GM18526 (cell line): ENCODE results near the gene TMEM238.

ENCODE experiments used
- POLR2A ChIP-seq: IDR thresholded peaks from 3 replicates; pipeline ENCODE4 v1.6.1; 2011; ENCODE audit not compliant: insufficient read length; ENCODE audit errors: extremely low read depth

The TMEM238 gene

GRCh38 chr19:55406091-55406825 is 22.2 kb upstream of the TMEM238 start:
- no peak for TF ChIP-seq POLR2A

- TF ChIP-seq POLR2A, result no peak
Observed at GRCh38 chr19:55405638-55406037, 21.5 kb upstream of the TMEM238 start.

GRCh38 chr19:55402509-55402908 is 18.4 kb upstream of the TMEM238 start:
- TF ChIP-seq POLR2A, result no peak

GRCh38 chr19:55400281-55401087 is 16.4 kb upstream of the TMEM238 start:
- TF ChIP-seq POLR2A, result no peak

- TF ChIP-seq POLR2A, result no peak
Observed at GRCh38 chr19:55398200-55398925, 14.3 kb upstream of the TMEM238 start.

- TF ChIP-seq POLR2A, result no peak
Observed at GRCh38 chr19:55392820-55393761, 9.0 kb upstream of the TMEM238 start.

GRCh38 chr19:55391702-55392615 is 7.9 kb upstream of the TMEM238 start:
- no peak for TF ChIP-seq POLR2A

- TF ChIP-seq POLR2A, result no peak
Observed at GRCh38 chr19:55391191-55391670, 7.1 kb upstream of the TMEM238 start.

GRCh38 chr19:55390461-55390880 is 6.4 kb upstream of the TMEM238 start:
- TF ChIP-seq POLR2A, result no peak

- peak; percentile 13 for TF ChIP-seq POLR2A
Observed at GRCh38 chr19:55389386-55390317, 5.6 kb upstream of the TMEM238 start.

GRCh38 chr19:55387736-55388497 is 3.8 kb upstream of the TMEM238 start:
- TF ChIP-seq POLR2A, result no peak

- TF ChIP-seq POLR2A, result no peak
Observed at GRCh38 chr19:55386493-55386971, 2.4 kb upstream of the TMEM238 start.
